Kidney (tissue), 14 donors: ENCODE results near the gene PCDHGC3. TPM values are rescaled to one million over a fixed set of nuclear protein-coding genes. Genes with fewer than 3 reads are reported as not detected.

Experiments used
- DNase-seq, 5 donors: peaks; one replicate each; pipeline ENCODE4 v3.0.0-alpha.2; 2013 to 2020
- FAIRE-seq: peaks from 2 replicates; lab custom pipeline; 2012; peaks lifted over from hg19 to GRCh38; lab: Jason Lieb, UNC
- H3K27ac ChIP-seq, 2 donors: one replicate each; pipeline ENCODE4 v1.7.0; 2013; ENCODE audit warnings: low read depth in 2 of 2, low read length in 2 of 2, inconsistent platforms in 1 of 2
- H3K27me3 ChIP-seq: one replicate; pipeline ENCODE4 v1.7.1; 2013; ENCODE audit warnings: low read length, inconsistent platforms; ENCODE audit not compliant: control insufficient read depth, insufficient read depth
- H3K36me3 ChIP-seq, 3 donors: one replicate each; pipeline versions ENCODE4 v1.7.0 to v1.7.1; 2013; ENCODE audit warnings: low read length in 3 of 3, control low read depth in 1 of 3, inconsistent platforms in 1 of 3; ENCODE audit not compliant: insufficient read depth in 3 of 3, control insufficient read depth in 2 of 3
- H3K4me1 ChIP-seq, 3 donors: one replicate each; pipeline versions ENCODE4 v1.7.0 to v1.7.1; 2013; ENCODE audit warnings: low read length in 3 of 3, inconsistent platforms in 1 of 3, low read depth in 1 of 3; ENCODE audit not compliant: control insufficient read depth in 2 of 3, insufficient read depth in 2 of 3
- H3K4me3 ChIP-seq, 3 donors: one replicate each; pipeline versions ENCODE4 v1.7.0 to v1.8.1; 2013; ENCODE audit warnings: low read length in 3 of 3, control low read depth in 1 of 3, inconsistent platforms in 1 of 3
- H3K9ac ChIP-seq, 3 donors: one replicate each; pipeline versions ENCODE4 v1.7.0 to v1.7.1; 2013; ENCODE audit warnings: low read length in 3 of 3, control low read depth in 1 of 3, inconsistent platforms in 1 of 3
- H3K9me3 ChIP-seq, 3 donors: one replicate each; pipeline versions ENCODE4 v1.7.0 to v1.7.1; 2013; ENCODE audit warnings: low read length in 3 of 3, control low read depth in 1 of 3, inconsistent platforms in 1 of 3; ENCODE audit not compliant: control insufficient read depth in 2 of 3, insufficient read depth in 1 of 3
- CTCF ChIP-seq: IDR thresholded peaks from 3 replicates; pipeline ENCODE4 v1.5.1; 2012; ENCODE audit warnings: mild to moderate bottlenecking, moderate library complexity, borderline replicate concordance; ENCODE audit not compliant: insufficient read depth; ENCODE audit errors: extremely low read depth
- intact Hi-C: fragments of 100-400 bp; cut with DNase I; formaldehyde crosslinking; loops from one replicate; pipeline ENCODE4 v1.11.1; 2022
- polyA plus RNA-seq: library from polyadenylated mRNA; stranded (reverse); fragments of 350-450 nt; fragmentation: Illumina TruSeq; extraction: RNeasy Lipid Tissue Mini Kit (QIAGEN cat#74804); gene quantifications from one replicate; pipeline ENCODE4 v1.2.3, GENCODE V29; 2014; ENCODE audit warnings: low read depth, low replicate concordance; ENCODE audit not compliant: insufficient read depth
- total RNA-seq: library from RNA; stranded (reverse); fragmentation: NEBNext Ultra II Directional; extraction: Animal tissue kit (Norgen Biotek cat#: 25700); gene quantifications from one replicate; pipeline ENCODE4 v1.2.1, GENCODE V29; 2021
- donor health status: control.
- donor health status: control.
- donor health status: control.
- donor health status: control.
- donor health status: control.
- donor health status: DM: yes; HTN: yes; CAD: no.
- donor health status: Normal renal cell carcinoma (clear cell type).

Gene PCDHGC3
- total and polyA plus RNA-seq, 2 donors from 2014 or later, result 41.0 to 51.5 TPM

GRCh38 chr5:141508440-141508797 lies 32.7 kb downstream of the PCDHGC3 start:
- no peak for TF ChIP-seq CTCF
- intact Hi-C loops, result no loop called here
- H3K4me3 ChIP-seq, result no peak overlapping the region
- DNase-seq, result no peak
- H3K27me3 ChIP-seq, result no peaks in the 10 kb centered on the region
- H3K27ac ChIP-seq, result peak overlapping the region; percentile 23 to 49
- FAIRE-seq, result no peak
- peaks cover 4 to 8% (median 6%) of the 10 kb centered on the region in 3 donors for H3K4me1 ChIP-seq
- H3K36me3 ChIP-seq, result peaks cover 0 to 5% (median 0%) of the 10 kb centered on the region in 3 donors
- no peaks in the 10 kb centered on the region for H3K9me3 ChIP-seq
- no peak overlapping the region for H3K9ac ChIP-seq

GRCh38 chr5:141508798-141509611 lies 33.2 kb downstream of the PCDHGC3 start:
- no peak overlapping the region for H3K9ac ChIP-seq
- H3K27me3 ChIP-seq, result no peaks in the 10 kb centered on the region
- peak overlapping the region in 1 of 3 donors; percentile 7 for H3K4me3 ChIP-seq
- FAIRE-seq (no peak), DNase-seq (peak; percentile 88 to 96 (median 95))
- H3K27ac ChIP-seq, result peak overlapping the region; percentile 49 to 73
- intact Hi-C loops, result no loop called here
- H3K9me3 ChIP-seq, result no peaks in the 10 kb centered on the region
- H3K4me1 ChIP-seq, result peaks cover 4 to 13% (median 10%) of the 10 kb centered on the region in 3 donors
- TF ChIP-seq CTCF, result no peak
- H3K36me3 ChIP-seq, result peaks cover 0 to 5% (median 0%) of the 10 kb centered on the region in 3 donors

GRCh38 chr5:141510160-141510559 lies 34.4 kb downstream of the PCDHGC3 start:
- H3K36me3 ChIP-seq, result peaks cover 0 to 5% (median 0%) of the 10 kb centered on the region in 3 donors
- intact Hi-C loops, result no loop called here
- H3K9me3 ChIP-seq, result no peaks in the 10 kb centered on the region
- H3K9ac ChIP-seq, result no peak overlapping the region
- TF ChIP-seq CTCF, result no peak
- H3K4me3 ChIP-seq, result no peak overlapping the region
- DNase-seq, result peak in 1 of 5 donors; percentile 19
- H3K4me1 ChIP-seq, result peaks cover 10 to 16% (median 14%) of the 10 kb centered on the region in 3 donors
- H3K27me3 ChIP-seq, result no peaks in the 10 kb centered on the region
- no peak for FAIRE-seq
- H3K27ac ChIP-seq, result no peak overlapping the region
